PC-9 (cell line): ENCODE data around the gene OR2V2. TPM values are rescaled to one million over a fixed set of nuclear protein-coding genes. Genes with fewer than 3 reads are reported as not detected.

ENCODE experiments used
- BruUV-seq: library from RNA; stranded (reverse); fragments of 400-500 nt; replicated peaks from 2 replicates; lab custom pipeline; 2021; lab: Mats Ljungman, UMichigan
- CTCF ChIA-PET: fragments of 300-600 bp; sonication (Branson Sonifier 250); formaldehyde crosslinking; loops from one replicate; lab custom pipeline; 2022; ENCODE audit warnings: antibody characterized with exemption; lab: Charles Lee
- POLR2A ChIA-PET: fragments of 300-600 bp; sonication (Branson Sonifier 250); formaldehyde crosslinking; loops from one replicate; lab custom pipeline; 2022; ENCODE audit warnings: antibody characterized with exemption; ENCODE audit not compliant: unreplicated experiment; lab: Charles Lee
- DNase-seq, 2 experiments: peaks; one replicate each; pipeline versions ENCODE4 v3.0.0 to v3.0.0-alpha.2; 2015 to 2022; ENCODE audit warnings: mixed read lengths in 1 of 2
- H2AFZ ChIP-seq: fragments of 200-600 bp; sonication (generic); 2 replicates; pipeline ENCODE4 v1.8.1; 2017; ENCODE audit warnings: antibody characterized with exemption
- H3F3A ChIP-seq: fragments of 200-600 bp; sonication (generic); 2 replicates; pipeline ENCODE4 v1.8.1; 2017; ENCODE audit warnings: antibody characterized with exemption, mild to moderate bottlenecking, low read depth; ENCODE audit not compliant: insufficient read depth
- H3K27ac ChIP-seq: fragments of 200-600 bp; sonication (generic); 2 replicates; pipeline ENCODE4 v1.6.1; 2016; ENCODE audit warnings: mixed run types
- H3K27me3 ChIP-seq: fragments of 200-600 bp; sonication (generic); 2 replicates; pipeline ENCODE4 v1.6.1; 2016; ENCODE audit warnings: low read depth, mixed run types; ENCODE audit not compliant: insufficient read depth
- H3K36me3 ChIP-seq: fragments of 200-600 bp; sonication (generic); 2 replicates; pipeline ENCODE4 v1.6.1; 2016; ENCODE audit warnings: low read depth, mixed run types
- H3K4me1 ChIP-seq: fragments of 200-600 bp; sonication (generic); replicated peaks from 2 replicates; pipeline ENCODE4 v1.6.1; 2016; ENCODE audit warnings: mixed run types; ENCODE audit not compliant: insufficient read depth
- H3K4me2 ChIP-seq: fragments of 200-600 bp; sonication (generic); 2 replicates; pipeline ENCODE4 v1.6.1; 2017; ENCODE audit warnings: mixed run types
- H3K4me3 ChIP-seq: fragments of 200-600 bp; sonication (generic); 2 replicates; pipeline ENCODE4 v1.6.1; 2016; ENCODE audit warnings: mixed run types
- H3K79me2 ChIP-seq: fragments of 200-600 bp; sonication (generic); 2 replicates; pipeline ENCODE4 v1.6.1; 2017; ENCODE audit warnings: low read depth, mixed run types
- H3K9me2 ChIP-seq: fragments of 200-600 bp; sonication (generic); 2 replicates; pipeline ENCODE4 v1.8.1; 2017; ENCODE audit warnings: mild to moderate bottlenecking; ENCODE audit not compliant: insufficient read depth
- H3K9me3 ChIP-seq: fragments of 200-600 bp; sonication (generic); 2 replicates; pipeline ENCODE4 v1.8.1; 2016; ENCODE audit warnings: low read depth; ENCODE audit not compliant: insufficient read depth
- H4K20me1 ChIP-seq: fragments of 200-600 bp; sonication (generic); 2 replicates; pipeline ENCODE4 v1.8.1; 2017; ENCODE audit not compliant: insufficient read depth
- CTCF ChIP-seq: fragments of 200-600 bp; sonication (generic); conservative IDR thresholded peaks from 2 replicates; pipeline ENCODE4 v1.6.1; 2017; ENCODE audit warnings: mixed run types, antibody characterized with exemption, mild to moderate bottlenecking, moderate library complexity
- EZH2 ChIP-seq: fragments of 200-600 bp; sonication (generic); IDR thresholded peaks from 2 replicates; pipeline ENCODE4 v1.8.0; 2017; ENCODE audit warnings: antibody characterized with exemption, low read depth
- intact Hi-C: fragments of 100-400 bp; cut with micrococcal nuclease; formaldehyde crosslinking; loops from one replicate; pipeline ENCODE4 v1.10.0; 2022; ENCODE audit not compliant: unreplicated experiment
- total RNA-seq: library from RNA; stranded (reverse); gene quantifications from 2 replicates; pipeline ENCODE4 v1.2.3, GENCODE V29; 2021

OR2V2 gene
- total RNA-seq, 1 experiment from 2014 or later = not detected

GRCh38 chr5:181108578-181109165 lies 38.7 kb upstream of the OR2V2 start:
- H3K27me3 ChIP-seq = no peaks in the 10 kb centered on the region
- H2AFZ ChIP-seq = no peak overlapping the region
- no peak for DNase-seq
- no peaks in the 10 kb centered on the region for H3K9me3 ChIP-seq
- H3K4me1 ChIP-seq = no peaks in the 10 kb centered on the region
- TF ChIP-seq CTCF (no peak), EZH2 (no peak)
- H3K9me2 ChIP-seq = no peaks in the 10 kb centered on the region
- no peaks in the 10 kb centered on the region for H4K20me1 ChIP-seq
- no peak overlapping the region for H3K4me2 ChIP-seq
- no peaks in the 10 kb centered on the region for H3F3A ChIP-seq
- ChIA-PET CTCF (interaction anchor here (0.6 kb wide), 1 partner anchor 105 kb away, joined by 3 read pairs; no protein-coding TSS in a partner anchor), POLR2A (no interaction called here)
- H3K79me2 ChIP-seq = no peaks in the 10 kb centered on the region
- H3K27ac ChIP-seq = no peak overlapping the region
- no TSS peak for BruUV-seq
- intact Hi-C loops = no loop called here
- no peak overlapping the region for H3K4me3 ChIP-seq
- H3K36me3 ChIP-seq = no peaks in the 10 kb centered on the region

DNA sequence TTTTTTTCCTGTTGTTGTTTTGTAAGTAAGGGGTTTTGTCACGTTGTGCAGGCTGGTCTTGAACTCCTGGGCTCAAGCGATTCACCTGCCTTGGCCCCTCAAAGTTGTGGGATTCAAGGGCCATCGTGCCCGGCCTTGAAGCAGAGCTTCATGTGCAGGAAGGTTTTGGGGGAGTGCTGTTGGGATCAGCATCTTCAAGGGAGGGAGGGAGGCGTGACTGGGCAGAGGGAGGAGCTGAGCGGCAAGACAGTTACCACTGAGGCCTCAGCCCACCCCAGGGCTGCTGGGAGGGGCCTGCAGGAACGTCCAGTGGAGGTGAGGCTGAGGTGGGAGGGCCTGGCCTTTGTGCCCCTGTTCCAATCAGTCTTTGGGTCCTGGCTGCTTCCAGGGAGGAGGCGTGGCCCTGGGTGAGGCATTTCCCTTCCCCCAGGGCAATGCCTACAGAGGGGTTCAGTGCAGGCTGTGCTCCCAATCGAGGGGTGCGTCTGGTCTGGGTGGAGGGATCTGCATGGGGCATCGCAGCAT lies 37.8 kb upstream of the OR2V2 start:
- Histone ChIP-seq H3K79me2 (no peaks in the 10 kb centered on the region), H3K9me3 (no peaks in the 10 kb centered on the region), H3K4me1 (no peaks in the 10 kb centered on the region), H3K36me3 (no peaks in the 10 kb centered on the region), H3K27me3 (no peaks in the 10 kb centered on the region), H2AFZ (no peak overlapping the region), H4K20me1 (no peaks in the 10 kb centered on the region), H3K9me2 (no peaks in the 10 kb centered on the region), H3K4me3 (no peak overlapping the region), H3K27ac (no peak overlapping the region), H3F3A (no peaks in the 10 kb centered on the region), H3K4me2 (no peak overlapping the region)
- intact Hi-C loops = no loop called here
- no peak for DNase-seq
- ChIA-PET CTCF (interaction anchor here (0.6 kb wide), 1 partner anchor 104 kb away, joined by 3 read pairs; no protein-coding TSS in a partner anchor), POLR2A (no interaction called here)
- BruUV-seq = no TSS peak
- TF ChIP-seq CTCF (no peak), EZH2 (no peak)

- H3K4me2 ChIP-seq = no peak overlapping the region
- H3K4me1 ChIP-seq = no peaks in the 10 kb centered on the region
- no peak overlapping the region for H2AFZ ChIP-seq
- intact Hi-C loops = no loop called here
- no peaks in the 10 kb centered on the region for H4K20me1 ChIP-seq
- H3K9me2 ChIP-seq = no peaks in the 10 kb centered on the region
- no peak overlapping the region for H3K4me3 ChIP-seq
- TF ChIP-seq CTCF (no peak), EZH2 (no peak)
- no peaks in the 10 kb centered on the region for H3K9me3 ChIP-seq
- H3K79me2 ChIP-seq = no peaks in the 10 kb centered on the region
- H3K27ac ChIP-seq = no peak overlapping the region
- ChIA-PET CTCF (no interaction called here), POLR2A (no interaction called here)
- no peaks in the 10 kb centered on the region for H3K36me3 ChIP-seq
- no TSS peak for BruUV-seq
- no peaks in the 10 kb centered on the region for H3F3A ChIP-seq
- no peak for DNase-seq
- no peaks in the 10 kb centered on the region for H3K27me3 ChIP-seq
Observed at GRCh38 chr5:181111010-181111409, 36.4 kb upstream of the OR2V2 start.
